Erythroblast (primary cell): ENCODE data around the gene ZNF521.

ENCODE experiments used
- GATA1 ChIP-seq: IDR thresholded peaks from 2 replicates; pipeline ENCODE4 v1.6.1; 2011; ENCODE audit warnings: low read depth, mild to moderate bottlenecking, control low read depth, low read length, moderate library complexity
- POLR2A ChIP-seq: IDR thresholded peaks from 2 replicates; pipeline ENCODE4 v1.6.1; 2011; ENCODE audit warnings: mild to moderate bottlenecking, low read length

GRCh38 chr18:25125680-25126079 is 226.3 kb downstream of the ZNF521 start:
- TF ChIP-seq POLR2A (no peak), GATA1 (no peak)
